ENCODE measurements around the gene F11. TPM values are rescaled to one million over a fixed set of nuclear protein-coding genes. Genes with fewer than 3 reads are reported as not detected.

The F11 gene
- total RNA-seq, 4 donors from 2014 or later: not detected

DNA sequence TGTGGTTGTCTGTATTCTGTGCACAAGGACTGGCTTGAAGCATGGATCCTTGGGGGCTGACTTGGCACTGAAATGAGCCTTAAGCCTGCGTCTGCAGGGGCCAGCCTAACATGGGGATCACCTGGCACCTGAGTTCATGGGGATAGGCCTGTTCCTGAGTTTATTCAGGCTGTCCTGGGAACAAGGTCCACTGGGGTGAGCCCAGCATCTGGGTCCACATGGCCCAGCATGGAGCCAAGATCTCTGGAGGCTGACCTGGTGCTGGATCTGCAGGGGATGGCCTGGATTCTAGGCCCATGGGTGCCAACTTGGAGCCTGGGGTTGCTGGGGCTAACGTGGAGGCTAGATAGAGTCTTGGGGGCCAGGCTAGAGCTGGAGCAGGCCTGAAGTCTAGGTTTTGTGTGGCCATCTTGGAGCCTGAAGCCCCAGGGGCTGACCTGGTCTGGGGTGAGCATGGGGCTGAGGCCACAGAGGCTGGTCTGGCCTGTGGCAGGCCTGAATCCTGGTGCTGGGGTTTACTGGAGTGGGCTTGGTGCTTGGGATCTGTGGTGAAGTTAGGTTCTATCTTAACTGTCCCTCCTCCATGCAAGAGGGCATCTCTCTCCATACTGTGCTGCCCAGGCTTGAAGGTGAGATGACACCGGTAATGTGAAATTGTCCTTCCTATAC lies 39.3 kb upstream of the F11 start:
- Histone ChIP-seq H3K4me1 (no peaks in the 10 kb centered on the region), H3K36me3 (no peaks in the 10 kb centered on the region), H3K27me3 (no peaks in the 10 kb centered on the region), H3K4me3 (no peak overlapping the region), H3K9me3 (no peaks in the 10 kb centered on the region), H3K27ac (no peak overlapping the region)
- no peak for DNase-seq
- intact Hi-C loops (cut with DNase I): no loop called here
- no peak for TF ChIP-seq POLR2A (IDR thresholded peaks at IDR 0.05)
- TF ChIP-seq, protein P1, sequence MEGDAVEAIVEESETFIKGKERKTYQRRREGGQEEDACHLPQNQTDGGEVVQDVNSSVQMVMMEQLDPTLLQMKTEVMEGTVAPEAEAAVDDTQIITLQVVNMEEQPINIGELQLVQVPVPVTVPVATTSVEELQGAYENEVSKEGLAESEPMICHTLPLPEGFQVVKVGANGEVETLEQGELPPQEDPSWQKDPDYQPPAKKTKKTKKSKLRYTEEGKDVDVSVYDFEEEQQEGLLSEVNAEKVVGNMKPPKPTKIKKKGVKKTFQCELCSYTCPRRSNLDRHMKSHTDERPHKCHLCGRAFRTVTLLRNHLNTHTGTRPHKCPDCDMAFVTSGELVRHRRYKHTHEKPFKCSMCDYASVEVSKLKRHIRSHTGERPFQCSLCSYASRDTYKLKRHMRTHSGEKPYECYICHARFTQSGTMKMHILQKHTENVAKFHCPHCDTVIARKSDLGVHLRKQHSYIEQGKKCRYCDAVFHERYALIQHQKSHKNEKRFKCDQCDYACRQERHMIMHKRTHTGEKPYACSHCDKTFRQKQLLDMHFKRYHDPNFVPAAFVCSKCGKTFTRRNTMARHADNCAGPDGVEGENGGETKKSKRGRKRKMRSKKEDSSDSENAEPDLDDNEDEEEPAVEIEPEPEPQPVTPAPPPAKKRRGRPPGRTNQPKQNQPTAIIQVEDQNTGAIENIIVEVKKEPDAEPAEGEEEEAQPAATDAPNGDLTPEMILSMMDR (IDR thresholded peaks at IDR 0.05): no peak
- WGBS, 2 donors: 88 to 92% methylated on average over 2 of the region's 3 CpGs

DNA sequence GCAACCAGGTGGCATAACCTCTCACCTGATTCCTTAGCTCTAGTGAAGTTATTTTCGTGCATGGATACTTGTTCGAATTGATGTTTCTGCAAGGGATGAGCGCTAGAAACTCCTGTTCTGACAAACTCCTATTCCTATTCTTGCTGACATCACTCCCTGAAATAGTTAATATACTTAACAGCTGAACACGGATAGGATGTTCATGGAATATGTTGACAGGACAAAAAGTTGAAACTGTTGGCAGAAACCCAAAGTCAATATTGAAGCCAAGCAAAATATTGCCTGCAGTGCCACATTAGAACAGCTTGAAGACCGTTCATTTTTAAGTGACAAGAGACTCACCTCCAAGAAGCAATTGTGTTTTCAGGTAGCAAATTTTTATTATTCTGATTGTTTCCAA lies 38.8 kb upstream of the F11 start, which contains the start of gene KLKB1:
KLKB1 (plus strand) TSS at position 287 of the 400 bp plus-strand sequence. CDS start 689 bp downstream, outside the sequence.
- no peaks in the 10 kb centered on the region for H3K4me1 ChIP-seq
- no peaks in the 10 kb centered on the region for H3K9me3 ChIP-seq
- intact Hi-C loops (cut with DNase I): no loop called here
- H3K4me3 ChIP-seq: no peak within 1 kb of the TSS
- H3K27ac ChIP-seq: no peak within 1 kb of the TSS
- no peak for TF ChIP-seq POLR2A (IDR thresholded peaks at IDR 0.05)
- TF ChIP-seq, protein P1 (IDR thresholded peaks at IDR 0.05): no peak
- DNase-seq: no peak
- H3K36me3 ChIP-seq: no peaks in the 10 kb centered on the region
- H3K27me3 ChIP-seq: no peaks in the 10 kb centered on the region
- 63 to 71% methylated on average over 5 of the region's 5 CpGs for WGBS, 2 donors

DNA sequence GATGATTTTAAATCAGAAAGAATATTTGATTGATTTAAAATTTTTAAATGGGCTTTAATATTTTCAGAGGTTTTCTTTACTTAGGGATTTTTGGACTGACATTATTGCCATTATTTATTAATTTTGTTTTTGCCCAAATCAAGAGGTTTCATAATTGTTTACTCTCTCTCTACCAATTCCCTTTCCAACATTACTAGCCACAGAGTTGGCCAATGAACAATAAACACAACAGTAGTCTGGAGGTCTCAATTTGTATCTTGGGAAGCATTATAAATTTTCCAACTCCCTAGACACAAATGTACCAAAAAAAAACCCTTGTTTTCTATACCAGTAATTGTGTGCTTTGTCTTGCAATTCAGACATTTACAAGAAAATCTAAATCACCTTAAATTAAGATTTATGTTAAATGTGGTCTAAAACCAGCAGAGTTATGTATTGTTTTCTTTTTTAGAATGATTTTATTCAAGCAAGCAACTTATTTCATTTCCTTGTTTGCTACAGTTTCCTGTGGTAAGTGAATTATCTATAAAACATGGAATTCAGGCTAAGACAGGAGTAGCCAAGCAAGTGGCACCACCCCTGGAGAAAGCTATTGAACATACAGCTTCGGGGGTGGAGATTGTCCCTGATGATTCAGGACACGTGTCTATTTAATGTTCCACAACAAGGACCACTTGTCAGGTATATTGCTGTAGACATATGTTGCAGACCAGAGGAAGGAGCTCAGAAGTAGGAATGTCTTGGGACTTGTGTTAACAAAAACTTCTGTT lies 38.1 kb upstream of the F11 start:
- no peak for DNase-seq
- Histone ChIP-seq H3K27ac (no peak overlapping the region), H3K36me3 (no peaks in the 10 kb centered on the region), H3K4me1 (no peaks in the 10 kb centered on the region), H3K27me3 (no peaks in the 10 kb centered on the region), H3K4me3 (no peak overlapping the region), H3K9me3 (no peaks in the 10 kb centered on the region)
- intact Hi-C loops (cut with DNase I): no loop called here
- no peak for TF ChIP-seq POLR2A (IDR thresholded peaks at IDR 0.05)
- TF ChIP-seq, protein P1 (IDR thresholded peaks at IDR 0.05): no peak
- WGBS, 2 donors: 25 to 28% methylated on average over 2 of the region's 2 CpGs

DNA sequence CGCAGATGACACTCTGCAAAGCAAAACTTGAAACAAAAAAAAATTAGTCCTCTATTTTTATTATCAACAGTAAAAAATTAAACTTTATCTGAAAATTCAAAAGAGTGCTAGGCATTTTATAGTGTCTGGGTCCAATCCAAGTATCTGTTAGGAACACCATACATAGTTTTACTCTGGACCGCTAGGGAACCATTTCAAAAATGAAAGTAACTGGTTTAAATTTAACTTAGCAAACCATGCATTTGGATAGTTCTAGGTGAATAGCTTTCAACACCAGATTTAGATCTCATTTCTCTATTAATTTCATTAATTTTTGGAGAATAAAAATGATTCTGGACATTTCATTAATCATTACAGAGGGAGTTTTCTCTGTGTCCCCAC lies 37.5 kb upstream of the F11 start:
- DNase-seq: no peak
- Histone ChIP-seq H3K36me3 (no peaks in the 10 kb centered on the region), H3K9me3 (no peaks in the 10 kb centered on the region), H3K4me1 (no peaks in the 10 kb centered on the region), H3K27me3 (no peaks in the 10 kb centered on the region), H3K27ac (no peak overlapping the region), H3K4me3 (no peak overlapping the region)
- WGBS, 2 donors: 81 to 82% methylated on average over 2 of the region's 2 CpGs
- intact Hi-C loops (cut with DNase I): no loop called here
- TF ChIP-seq POLR2A (IDR thresholded peaks at IDR 0.05): no peak
- TF ChIP-seq, protein P1 (IDR thresholded peaks at IDR 0.05): no peak

DNA sequence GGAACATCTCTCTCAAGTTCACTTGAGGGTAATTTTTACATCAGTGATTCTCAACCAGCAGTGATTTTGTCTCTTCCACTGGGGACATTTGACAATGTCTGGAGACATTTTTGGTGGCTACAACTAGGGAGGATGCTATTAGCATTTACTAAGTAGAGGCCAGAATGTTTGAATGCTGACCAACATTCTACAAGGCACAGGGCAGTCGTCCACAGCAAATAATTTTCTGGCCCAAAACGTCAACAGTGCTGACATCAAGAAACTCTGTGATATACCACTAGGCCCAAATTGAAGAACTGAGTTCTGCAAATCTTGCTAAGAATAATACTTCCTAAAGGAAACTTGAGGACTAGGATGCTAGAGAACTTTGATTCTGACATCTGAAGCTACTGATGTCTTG lies 31.6 kb upstream of the F11 start:
- no peak for DNase-seq
- Histone ChIP-seq H3K36me3 (no peaks in the 10 kb centered on the region), H3K9me3 (no peaks in the 10 kb centered on the region), H3K4me3 (no peak overlapping the region), H3K27me3 (no peaks in the 10 kb centered on the region), H3K4me1 (no peaks in the 10 kb centered on the region), H3K27ac (no peak overlapping the region)
- no peak for TF ChIP-seq POLR2A (IDR thresholded peaks at IDR 0.05)
- TF ChIP-seq, protein P1 (IDR thresholded peaks at IDR 0.05): no peak
- intact Hi-C loops (cut with DNase I): no loop called here
- WGBS, 2 donors: 44 to 58% methylated on average over 2 of the region's 2 CpGs

Data from esophagus squamous epithelium (tissue), 5 donors.